Body of pancreas (tissue), 4 donors: ENCODE data around the gene STAMBPL1.

Experiments
- POLR2A ChIP-seq, 3 donors: fragments of 450-650 bp; IDR thresholded peaks; one replicate each; pipeline ENCODE4 v1.6.1; 2016; ENCODE audit warnings: antibody characterized with exemption in 3 of 3, mild to moderate bottlenecking in 2 of 3
- TF ChIP-seq, protein P1 (sequence below), 7 experiments: fragments of 450-650 bp in 4 of 7; fragments of 200-600 bp in 3 of 7; sonication (generic) in 3 of 7; IDR thresholded peaks; one replicate each; pipeline ENCODE4 v1.5.1; 2016 to 2019; ENCODE audit warnings: antibody characterized with exemption in 7 of 7

DNA sequence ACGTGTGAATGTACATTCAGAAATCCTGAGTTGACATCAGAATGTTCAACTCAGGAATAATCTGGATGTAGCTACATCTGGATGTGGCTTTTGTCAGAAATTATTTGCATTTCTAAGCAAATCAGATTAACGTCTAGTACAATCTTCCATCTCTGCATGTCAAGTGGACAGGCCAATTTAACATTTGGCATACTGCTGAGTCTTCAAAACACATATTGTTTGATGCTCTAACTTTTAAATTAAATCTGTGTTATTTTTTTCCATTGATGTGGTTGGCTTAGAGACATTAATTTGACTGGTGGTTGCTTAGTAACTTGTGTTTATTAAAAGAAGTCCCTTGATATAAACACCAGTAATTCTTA lies 3.4 kb downstream of the STAMBPL1 start:
- TF ChIP-seq, protein P1, sequence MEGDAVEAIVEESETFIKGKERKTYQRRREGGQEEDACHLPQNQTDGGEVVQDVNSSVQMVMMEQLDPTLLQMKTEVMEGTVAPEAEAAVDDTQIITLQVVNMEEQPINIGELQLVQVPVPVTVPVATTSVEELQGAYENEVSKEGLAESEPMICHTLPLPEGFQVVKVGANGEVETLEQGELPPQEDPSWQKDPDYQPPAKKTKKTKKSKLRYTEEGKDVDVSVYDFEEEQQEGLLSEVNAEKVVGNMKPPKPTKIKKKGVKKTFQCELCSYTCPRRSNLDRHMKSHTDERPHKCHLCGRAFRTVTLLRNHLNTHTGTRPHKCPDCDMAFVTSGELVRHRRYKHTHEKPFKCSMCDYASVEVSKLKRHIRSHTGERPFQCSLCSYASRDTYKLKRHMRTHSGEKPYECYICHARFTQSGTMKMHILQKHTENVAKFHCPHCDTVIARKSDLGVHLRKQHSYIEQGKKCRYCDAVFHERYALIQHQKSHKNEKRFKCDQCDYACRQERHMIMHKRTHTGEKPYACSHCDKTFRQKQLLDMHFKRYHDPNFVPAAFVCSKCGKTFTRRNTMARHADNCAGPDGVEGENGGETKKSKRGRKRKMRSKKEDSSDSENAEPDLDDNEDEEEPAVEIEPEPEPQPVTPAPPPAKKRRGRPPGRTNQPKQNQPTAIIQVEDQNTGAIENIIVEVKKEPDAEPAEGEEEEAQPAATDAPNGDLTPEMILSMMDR (IDR thresholded peaks at IDR 0.05): no peak
- no peak for TF ChIP-seq POLR2A (IDR thresholded peaks at IDR 0.05)
